PFSK-1 (cell line): ENCODE results near the gene GSG1L2. TPM values are rescaled to one million over a fixed set of nuclear protein-coding genes. Genes with fewer than 3 reads are reported as not detected.

ENCODE experiments used
- FOXP2 ChIP-seq: optimal IDR thresholded peaks from 2 replicates; pipeline ENCODE3; 2011; ENCODE audit warnings: borderline replicate concordance, control low read depth, inconsistent platforms; ENCODE audit not compliant: insufficient read depth; ENCODE audit errors: extremely low read length, extremely low read depth
- POLR2AphosphoS5 ChIP-seq: IDR thresholded peaks from 2 replicates; pipeline ENCODE4 v1.6.1; 2012; ENCODE audit warnings: low read depth, mild to moderate bottlenecking, control low read depth, low read length, moderate library complexity
- REST ChIP-seq, 2 experiments: IDR thresholded peaks; 2 replicates each; pipeline versions ENCODE4 v1.6.1 to v1.8.0; 2011 to 2012; ENCODE audit warnings: low read depth in 2 of 2, low read length in 2 of 2, control low read depth in 1 of 2, inconsistent platforms in 1 of 2, mild to moderate bottlenecking in 1 of 2, moderate library complexity in 1 of 2; ENCODE audit not compliant: insufficient read depth in 1 of 2
- SIN3A ChIP-seq: IDR thresholded peaks from 2 replicates; pipeline ENCODE4 v1.6.1; 2012; ENCODE audit warnings: mild to moderate bottlenecking, low read length, moderate library complexity, borderline replicate concordance; ENCODE audit not compliant: insufficient read depth
- TAF1 ChIP-seq: IDR thresholded peaks from 2 replicates; pipeline ENCODE4 v1.6.1; 2012; ENCODE audit warnings: low read length, control low read depth, borderline replicate concordance; ENCODE audit not compliant: insufficient read depth
- polyA plus RNA-seq: library from polyadenylated mRNA; unstranded; fragments of >200 nt; gene quantifications from one replicate; pipeline ENCODE4 v1.2.1, GENCODE V29; 2012; ENCODE audit warnings: low read depth, missing spikeins; ENCODE audit not compliant: insufficient read length

GSG1L2 gene
- polyA plus RNA-seq: not detected

GRCh38 chr17:9821921-9822320, at the start of gene GSG1L2:
Gene GSG1L2, minus strand, starts transcription at chr17:9822079. Its CDS starts 8 bp downstream, at chr17:9822071.
- TF ChIP-seq FOXP2: no peak
- TF ChIP-seq POLR2AphosphoS5: no peak
- no peak for TF ChIP-seq REST (IDR thresholded peaks at IDR 0.05; ENCODE audit: insufficient read depth in 1 of 2, low read depth in 2 of 2, low read length in 2 of 2)
- no peak for TF ChIP-seq TAF1
- TF ChIP-seq SIN3A: no peak

DNA sequence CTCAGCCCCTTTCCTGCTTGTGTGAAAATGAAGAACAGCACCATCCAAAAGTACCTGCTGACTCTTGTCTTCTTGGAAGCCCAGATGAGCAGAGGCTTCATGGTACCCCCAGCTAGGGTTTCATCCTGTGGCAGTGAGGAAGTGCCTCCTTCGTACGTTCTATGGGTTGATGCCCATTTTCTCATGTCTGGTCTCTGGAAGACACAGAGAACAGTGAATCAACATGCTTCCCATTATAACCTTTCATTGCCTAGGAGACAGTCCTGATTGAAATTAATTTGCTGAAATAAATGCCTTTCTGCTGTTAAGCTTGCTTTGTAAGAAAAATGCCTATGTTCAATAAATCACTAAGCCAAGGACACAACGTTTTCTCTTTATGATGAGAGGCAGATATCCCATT, 46.7 kb upstream of the GSG1L2 start:
- TF ChIP-seq SIN3A (no peak), REST (IDR thresholded peaks at IDR 0.05; ENCODE audit: insufficient read depth in 1 of 2, low read depth in 2 of 2, low read length in 2 of 2) (no peak), TAF1 (no peak)

DNA sequence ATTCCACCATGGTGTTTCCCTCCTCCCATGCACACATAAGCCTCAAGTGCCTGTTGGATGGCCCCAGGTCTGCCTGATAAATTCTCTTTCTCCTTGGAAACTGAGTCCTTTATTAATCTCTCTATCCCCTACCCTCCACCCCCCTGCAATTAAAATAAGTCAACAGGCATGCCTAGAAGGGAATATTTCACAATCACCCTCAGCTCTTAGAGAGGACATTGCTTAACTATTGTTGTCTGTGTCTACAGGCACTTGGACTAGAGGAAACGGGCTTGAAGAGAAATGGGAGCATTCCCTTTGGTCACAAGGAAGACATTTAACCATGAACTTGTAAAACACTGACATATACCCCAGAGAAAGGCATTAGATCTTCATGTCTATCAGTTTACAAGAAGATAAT, 43.7 kb upstream of the GSG1L2 start:
- TF ChIP-seq REST (IDR thresholded peaks at IDR 0.05; ENCODE audit: insufficient read depth in 1 of 2, low read depth in 2 of 2, low read length in 2 of 2): no peak
- TF ChIP-seq FOXP2: no peak
- TF ChIP-seq TAF1: no peak
- no peak for TF ChIP-seq POLR2AphosphoS5
- no peak for TF ChIP-seq SIN3A

GRCh38 chr17:9862949-9863348, 41.1 kb upstream of the GSG1L2 start:
- no peak for TF ChIP-seq FOXP2
- TF ChIP-seq REST (IDR thresholded peaks at IDR 0.05; ENCODE audit: insufficient read depth in 1 of 2, low read depth in 2 of 2, low read length in 2 of 2): no peak
- TF ChIP-seq SIN3A: no peak
- TF ChIP-seq TAF1: no peak
- no peak for TF ChIP-seq POLR2AphosphoS5

GRCh38 chr17:9862220-9862619, 40.3 kb upstream of the GSG1L2 start:
- TF ChIP-seq FOXP2 (no peak), REST (IDR thresholded peaks at IDR 0.05; ENCODE audit: insufficient read depth in 1 of 2, low read depth in 2 of 2, low read length in 2 of 2) (no peak), SIN3A (no peak), POLR2AphosphoS5 (no peak), TAF1 (no peak)
